ENCODE data around the gene PRADC1. TPM values are rescaled to one million over a fixed set of nuclear protein-coding genes. Genes with fewer than 3 reads are reported as not detected.

Gene PRADC1
- total RNA-seq, 1 experiment from 2014 or later: 12.9 TPM

DNA sequence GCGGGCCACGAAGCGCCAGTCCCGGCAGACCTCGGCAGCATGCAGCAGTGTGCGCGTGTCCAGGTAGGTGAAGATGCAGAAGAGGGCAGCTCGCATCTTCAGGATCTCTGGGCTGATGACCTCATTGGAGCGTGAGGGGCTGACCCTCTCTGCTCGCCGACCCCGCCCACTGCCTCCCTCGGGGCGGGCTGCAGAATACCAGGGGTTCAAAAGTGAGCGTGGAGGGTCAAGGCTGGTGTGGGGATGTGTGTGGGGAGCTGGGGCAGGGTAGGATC is 31.2 kb upstream of the PRADC1 start (continued):
- TF ChIP-seq, protein P1, sequence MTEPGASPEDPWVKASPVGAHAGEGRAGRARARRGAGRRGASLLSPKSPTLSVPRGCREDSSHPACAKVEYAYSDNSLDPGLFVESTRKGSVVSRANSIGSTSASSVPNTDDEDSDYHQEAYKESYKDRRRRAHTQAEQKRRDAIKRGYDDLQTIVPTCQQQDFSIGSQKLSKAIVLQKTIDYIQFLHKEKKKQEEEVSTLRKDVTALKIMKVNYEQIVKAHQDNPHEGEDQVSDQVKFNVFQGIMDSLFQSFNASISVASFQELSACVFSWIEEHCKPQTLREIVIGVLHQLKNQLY (CRISPR knock-in tag; IDR thresholded peaks at IDR 0.05): no peak
- TF ChIP-seq, protein P2, sequence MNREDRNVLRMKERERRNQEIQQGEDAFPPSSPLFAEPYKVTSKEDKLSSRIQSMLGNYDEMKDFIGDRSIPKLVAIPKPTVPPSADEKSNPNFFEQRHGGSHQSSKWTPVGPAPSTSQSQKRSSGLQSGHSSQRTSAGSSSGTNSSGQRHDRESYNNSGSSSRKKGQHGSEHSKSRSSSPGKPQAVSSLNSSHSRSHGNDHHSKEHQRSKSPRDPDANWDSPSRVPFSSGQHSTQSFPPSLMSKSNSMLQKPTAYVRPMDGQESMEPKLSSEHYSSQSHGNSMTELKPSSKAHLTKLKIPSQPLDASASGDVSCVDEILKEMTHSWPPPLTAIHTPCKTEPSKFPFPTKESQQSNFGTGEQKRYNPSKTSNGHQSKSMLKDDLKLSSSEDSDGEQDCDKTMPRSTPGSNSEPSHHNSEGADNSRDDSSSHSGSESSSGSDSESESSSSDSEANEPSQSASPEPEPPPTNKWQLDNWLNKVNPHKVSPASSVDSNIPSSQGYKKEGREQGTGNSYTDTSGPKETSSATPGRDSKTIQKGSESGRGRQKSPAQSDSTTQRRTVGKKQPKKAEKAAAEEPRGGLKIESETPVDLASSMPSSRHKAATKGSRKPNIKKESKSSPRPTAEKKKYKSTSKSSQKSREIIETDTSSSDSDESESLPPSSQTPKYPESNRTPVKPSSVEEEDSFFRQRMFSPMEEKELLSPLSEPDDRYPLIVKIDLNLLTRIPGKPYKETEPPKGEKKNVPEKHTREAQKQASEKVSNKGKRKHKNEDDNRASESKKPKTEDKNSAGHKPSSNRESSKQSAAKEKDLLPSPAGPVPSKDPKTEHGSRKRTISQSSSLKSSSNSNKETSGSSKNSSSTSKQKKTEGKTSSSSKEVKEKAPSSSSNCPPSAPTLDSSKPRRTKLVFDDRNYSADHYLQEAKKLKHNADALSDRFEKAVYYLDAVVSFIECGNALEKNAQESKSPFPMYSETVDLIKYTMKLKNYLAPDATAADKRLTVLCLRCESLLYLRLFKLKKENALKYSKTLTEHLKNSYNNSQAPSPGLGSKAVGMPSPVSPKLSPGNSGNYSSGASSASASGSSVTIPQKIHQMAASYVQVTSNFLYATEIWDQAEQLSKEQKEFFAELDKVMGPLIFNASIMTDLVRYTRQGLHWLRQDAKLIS (CRISPR knock-in tag; IDR thresholded peaks at IDR 0.05; ENCODE audit: borderline replicate concordance): no peak
- no peak for TF ChIP-seq GTF2I (CRISPR knock-in tag; conservative IDR thresholded peaks at IDR 0.05)
- TF ChIP-seq, protein P3, sequence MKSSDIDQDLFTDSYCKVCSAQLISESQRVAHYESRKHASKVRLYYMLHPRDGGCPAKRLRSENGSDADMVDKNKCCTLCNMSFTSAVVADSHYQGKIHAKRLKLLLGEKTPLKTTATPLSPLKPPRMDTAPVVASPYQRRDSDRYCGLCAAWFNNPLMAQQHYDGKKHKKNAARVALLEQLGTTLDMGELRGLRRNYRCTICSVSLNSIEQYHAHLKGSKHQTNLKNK (CRISPR knock-in tag; IDR thresholded peaks at IDR 0.05): no peak
- no peak for TF ChIP-seq ESRRA (CRISPR knock-in tag; IDR thresholded peaks at IDR 0.05; ENCODE audit: borderline replicate concordance)
- no peak for TF ChIP-seq JAZF1 (CRISPR knock-in tag; IDR thresholded peaks at IDR 0.05)
- TF ChIP-seq, protein P4, sequence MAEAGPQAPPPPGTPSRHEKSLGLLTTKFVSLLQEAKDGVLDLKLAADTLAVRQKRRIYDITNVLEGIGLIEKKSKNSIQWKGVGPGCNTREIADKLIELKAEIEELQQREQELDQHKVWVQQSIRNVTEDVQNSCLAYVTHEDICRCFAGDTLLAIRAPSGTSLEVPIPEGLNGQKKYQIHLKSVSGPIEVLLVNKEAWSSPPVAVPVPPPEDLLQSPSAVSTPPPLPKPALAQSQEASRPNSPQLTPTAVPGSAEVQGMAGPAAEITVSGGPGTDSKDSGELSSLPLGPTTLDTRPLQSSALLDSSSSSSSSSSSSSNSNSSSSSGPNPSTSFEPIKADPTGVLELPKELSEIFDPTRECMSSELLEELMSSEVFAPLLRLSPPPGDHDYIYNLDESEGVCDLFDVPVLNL (CRISPR knock-in tag; IDR thresholded peaks at IDR 0.05; ENCODE audit: borderline replicate concordance, low read depth): no peak

DNA sequence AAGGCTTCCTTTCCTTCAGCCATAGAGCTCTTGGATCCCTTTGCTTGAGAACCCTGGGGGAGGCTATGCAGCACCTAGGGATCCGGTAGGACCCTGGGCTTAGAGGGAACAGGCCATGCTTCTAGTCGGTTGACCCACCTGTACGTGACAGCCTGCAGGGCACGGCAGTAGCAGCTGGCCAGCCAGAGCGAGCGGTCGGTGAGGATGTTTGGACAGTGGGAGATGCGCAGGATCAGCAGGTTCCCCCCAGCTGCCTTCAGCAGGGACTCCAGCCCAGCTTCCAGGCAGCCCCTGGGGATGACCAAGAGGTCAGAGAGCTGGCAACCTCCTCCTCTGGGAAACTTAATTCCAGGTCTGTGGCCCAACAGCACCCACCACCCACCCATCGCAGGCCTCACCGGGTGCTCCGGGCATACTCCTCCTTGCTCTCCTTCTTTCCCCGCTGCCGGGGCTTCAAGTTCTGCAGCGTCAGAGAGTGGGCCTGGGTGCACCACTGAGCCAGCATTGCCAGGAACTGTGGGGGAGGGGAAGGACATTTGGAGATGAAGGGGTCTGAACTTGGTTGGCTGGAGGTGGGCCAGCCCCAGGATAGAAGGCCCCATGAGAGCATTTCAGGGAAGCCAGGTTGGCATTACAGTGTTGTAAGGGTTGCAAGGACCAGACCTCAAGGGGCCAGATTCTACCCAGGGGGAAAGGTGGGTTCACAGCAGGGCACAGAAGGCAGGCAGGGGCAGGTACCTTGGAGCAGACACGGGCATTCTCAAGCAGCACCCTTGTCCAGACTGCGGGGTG is 30.7 kb upstream of the PRADC1 start:
- Mint-ChIP-seq H3K27ac (no peak overlapping the region), H3K9me3 (no peaks in the 10 kb centered on the region), H3K4me1 (peaks cover 14% of the 10 kb centered on the region), H3K4me3 (no peak overlapping the region), H3K27me3 (ENCODE audit: low read depth) (peaks cover 18% of the 10 kb centered on the region), H3K36me3 (peaks cover 9% of the 10 kb centered on the region)
- ChIA-PET CTCF (interaction anchor here (0.7 kb wide), 1 partner anchor 51 kb away, joined by 3 read pairs; no protein-coding TSS in a partner anchor), POLR2A (no interaction called here)
- no peak for ATAC-seq
- no peak for DNase-seq (ENCODE audit: low spot score)
- TF ChIP-seq, protein P5, sequence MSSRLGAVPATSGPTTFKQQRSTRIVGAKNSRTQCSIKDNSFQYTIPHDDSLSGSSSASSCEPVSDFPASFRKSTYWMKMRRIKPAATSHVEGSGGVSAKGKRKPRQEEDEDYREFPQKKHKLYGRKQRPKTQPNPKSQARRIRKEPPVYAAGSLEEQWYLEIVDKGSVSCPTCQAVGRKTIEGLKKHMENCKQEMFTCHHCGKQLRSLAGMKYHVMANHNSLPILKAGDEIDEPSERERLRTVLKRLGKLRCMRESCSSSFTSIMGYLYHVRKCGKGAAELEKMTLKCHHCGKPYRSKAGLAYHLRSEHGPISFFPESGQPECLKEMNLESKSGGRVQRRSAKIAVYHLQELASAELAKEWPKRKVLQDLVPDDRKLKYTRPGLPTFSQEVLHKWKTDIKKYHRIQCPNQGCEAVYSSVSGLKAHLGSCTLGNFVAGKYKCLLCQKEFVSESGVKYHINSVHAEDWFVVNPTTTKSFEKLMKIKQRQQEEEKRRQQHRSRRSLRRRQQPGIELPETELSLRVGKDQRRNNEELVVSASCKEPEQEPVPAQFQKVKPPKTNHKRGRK (CRISPR knock-in tag; IDR thresholded peaks at IDR 0.05; ENCODE audit: borderline replicate concordance): no peak
- TF ChIP-seq, protein P6, sequence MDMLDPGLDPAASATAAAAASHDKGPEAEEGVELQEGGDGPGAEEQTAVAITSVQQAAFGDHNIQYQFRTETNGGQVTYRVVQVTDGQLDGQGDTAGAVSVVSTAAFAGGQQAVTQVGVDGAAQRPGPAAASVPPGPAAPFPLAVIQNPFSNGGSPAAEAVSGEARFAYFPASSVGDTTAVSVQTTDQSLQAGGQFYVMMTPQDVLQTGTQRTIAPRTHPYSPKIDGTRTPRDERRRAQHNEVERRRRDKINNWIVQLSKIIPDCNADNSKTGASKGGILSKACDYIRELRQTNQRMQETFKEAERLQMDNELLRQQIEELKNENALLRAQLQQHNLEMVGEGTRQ (CRISPR knock-in tag; IDR thresholded peaks at IDR 0.05): no peak
- TF ChIP-seq, protein P7, sequence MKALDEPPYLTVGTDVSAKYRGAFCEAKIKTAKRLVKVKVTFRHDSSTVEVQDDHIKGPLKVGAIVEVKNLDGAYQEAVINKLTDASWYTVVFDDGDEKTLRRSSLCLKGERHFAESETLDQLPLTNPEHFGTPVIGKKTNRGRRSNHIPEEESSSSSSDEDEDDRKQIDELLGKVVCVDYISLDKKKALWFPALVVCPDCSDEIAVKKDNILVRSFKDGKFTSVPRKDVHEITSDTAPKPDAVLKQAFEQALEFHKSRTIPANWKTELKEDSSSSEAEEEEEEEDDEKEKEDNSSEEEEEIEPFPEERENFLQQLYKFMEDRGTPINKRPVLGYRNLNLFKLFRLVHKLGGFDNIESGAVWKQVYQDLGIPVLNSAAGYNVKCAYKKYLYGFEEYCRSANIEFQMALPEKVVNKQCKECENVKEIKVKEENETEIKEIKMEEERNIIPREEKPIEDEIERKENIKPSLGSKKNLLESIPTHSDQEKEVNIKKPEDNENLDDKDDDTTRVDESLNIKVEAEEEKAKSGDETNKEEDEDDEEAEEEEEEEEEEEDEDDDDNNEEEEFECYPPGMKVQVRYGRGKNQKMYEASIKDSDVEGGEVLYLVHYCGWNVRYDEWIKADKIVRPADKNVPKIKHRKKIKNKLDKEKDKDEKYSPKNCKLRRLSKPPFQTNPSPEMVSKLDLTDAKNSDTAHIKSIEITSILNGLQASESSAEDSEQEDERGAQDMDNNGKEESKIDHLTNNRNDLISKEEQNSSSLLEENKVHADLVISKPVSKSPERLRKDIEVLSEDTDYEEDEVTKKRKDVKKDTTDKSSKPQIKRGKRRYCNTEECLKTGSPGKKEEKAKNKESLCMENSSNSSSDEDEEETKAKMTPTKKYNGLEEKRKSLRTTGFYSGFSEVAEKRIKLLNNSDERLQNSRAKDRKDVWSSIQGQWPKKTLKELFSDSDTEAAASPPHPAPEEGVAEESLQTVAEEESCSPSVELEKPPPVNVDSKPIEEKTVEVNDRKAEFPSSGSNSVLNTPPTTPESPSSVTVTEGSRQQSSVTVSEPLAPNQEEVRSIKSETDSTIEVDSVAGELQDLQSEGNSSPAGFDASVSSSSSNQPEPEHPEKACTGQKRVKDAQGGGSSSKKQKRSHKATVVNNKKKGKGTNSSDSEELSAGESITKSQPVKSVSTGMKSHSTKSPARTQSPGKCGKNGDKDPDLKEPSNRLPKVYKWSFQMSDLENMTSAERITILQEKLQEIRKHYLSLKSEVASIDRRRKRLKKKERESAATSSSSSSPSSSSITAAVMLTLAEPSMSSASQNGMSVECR (CRISPR knock-in tag; IDR thresholded peaks at IDR 0.05; ENCODE audit: borderline replicate concordance): no peak
- TF ChIP-seq, protein P3 (CRISPR knock-in tag; IDR thresholded peaks at IDR 0.05): no peak
- TF ChIP-seq RELA (CRISPR knock-in tag; IDR thresholded peaks at IDR 0.05; ENCODE audit: borderline replicate concordance) (no peak), SMAD4 (CRISPR knock-in tag; IDR thresholded peaks at IDR 0.05) (no peak)
- TF ChIP-seq, protein P8, sequence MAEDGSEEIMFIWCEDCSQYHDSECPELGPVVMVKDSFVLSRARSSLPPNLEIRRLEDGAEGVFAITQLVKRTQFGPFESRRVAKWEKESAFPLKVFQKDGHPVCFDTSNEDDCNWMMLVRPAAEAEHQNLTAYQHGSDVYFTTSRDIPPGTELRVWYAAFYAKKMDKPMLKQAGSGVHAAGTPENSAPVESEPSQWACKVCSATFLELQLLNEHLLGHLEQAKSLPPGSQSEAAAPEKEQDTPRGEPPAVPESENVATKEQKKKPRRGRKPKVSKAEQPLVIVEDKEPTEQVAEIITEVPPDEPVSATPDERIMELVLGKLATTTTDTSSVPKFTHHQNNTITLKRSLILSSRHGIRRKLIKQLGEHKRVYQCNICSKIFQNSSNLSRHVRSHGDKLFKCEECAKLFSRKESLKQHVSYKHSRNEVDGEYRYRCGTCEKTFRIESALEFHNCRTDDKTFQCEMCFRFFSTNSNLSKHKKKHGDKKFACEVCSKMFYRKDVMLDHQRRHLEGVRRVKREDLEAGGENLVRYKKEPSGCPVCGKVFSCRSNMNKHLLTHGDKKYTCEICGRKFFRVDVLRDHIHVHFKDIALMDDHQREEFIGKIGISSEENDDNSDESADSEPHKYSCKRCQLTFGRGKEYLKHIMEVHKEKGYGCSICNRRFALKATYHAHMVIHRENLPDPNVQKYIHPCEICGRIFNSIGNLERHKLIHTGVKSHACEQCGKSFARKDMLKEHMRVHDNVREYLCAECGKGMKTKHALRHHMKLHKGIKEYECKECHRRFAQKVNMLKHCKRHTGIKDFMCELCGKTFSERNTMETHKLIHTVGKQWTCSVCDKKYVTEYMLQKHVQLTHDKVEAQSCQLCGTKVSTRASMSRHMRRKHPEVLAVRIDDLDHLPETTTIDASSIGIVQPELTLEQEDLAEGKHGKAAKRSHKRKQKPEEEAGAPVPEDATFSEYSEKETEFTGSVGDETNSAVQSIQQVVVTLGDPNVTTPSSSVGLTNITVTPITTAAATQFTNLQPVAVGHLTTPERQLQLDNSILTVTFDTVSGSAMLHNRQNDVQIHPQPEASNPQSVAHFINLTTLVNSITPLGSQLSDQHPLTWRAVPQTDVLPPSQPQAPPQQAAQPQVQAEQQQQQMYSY (CRISPR knock-in tag; IDR thresholded peaks at IDR 0.05): no peak
- TF ChIP-seq, protein P9, sequence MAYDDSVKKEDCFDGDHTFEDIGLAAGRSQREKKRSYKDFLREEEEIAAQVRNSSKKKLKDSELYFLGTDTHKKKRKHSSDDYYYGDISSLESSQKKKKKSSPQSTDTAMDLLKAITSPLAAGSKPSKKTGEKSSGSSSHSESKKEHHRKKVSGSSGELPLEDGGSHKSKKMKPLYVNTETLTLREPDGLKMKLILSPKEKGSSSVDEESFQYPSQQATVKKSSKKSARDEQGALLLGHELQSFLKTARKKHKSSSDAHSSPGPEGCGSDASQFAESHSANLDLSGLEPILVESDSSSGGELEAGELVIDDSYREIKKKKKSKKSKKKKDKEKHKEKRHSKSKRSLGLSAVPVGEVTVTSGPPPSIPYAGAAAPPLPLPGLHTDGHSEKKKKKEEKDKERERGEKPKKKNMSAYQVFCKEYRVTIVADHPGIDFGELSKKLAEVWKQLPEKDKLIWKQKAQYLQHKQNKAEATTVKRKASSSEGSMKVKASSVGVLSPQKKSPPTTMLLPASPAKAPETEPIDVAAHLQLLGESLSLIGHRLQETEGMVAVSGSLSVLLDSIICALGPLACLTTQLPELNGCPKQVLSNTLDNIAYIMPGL (CRISPR knock-in tag; IDR thresholded peaks at IDR 0.05): no peak

All from WTC11 (cell line).